AG09309 (cell line): ENCODE measurements around the gene GATAD2A.

Experiments used
- DNase-seq: peaks from one replicate; pipeline ENCODE4 v3.0.0-alpha.2; 2010; ENCODE audit warnings: low read depth
- H3K4me3 ChIP-seq: 2 replicates; pipeline ENCODE4 v1.5.1; 2011; ENCODE audit warnings: mild to moderate bottlenecking, low read depth, low read length, moderate library complexity; ENCODE audit not compliant: control insufficient read depth
- CTCF ChIP-seq: IDR thresholded peaks from 2 replicates; pipeline ENCODE4 v1.5.1; 2011; ENCODE audit warnings: mild to moderate bottlenecking, low read depth, low read length, inconsistent platforms; ENCODE audit not compliant: insufficient read depth, control insufficient read depth; ENCODE audit errors: missing control alignments

GATAD2A gene

GRCh38 chr19:19418555-19419260 is 13.2 kb downstream of the GATAD2A start:
- no peak for TF ChIP-seq CTCF
- H3K4me3 ChIP-seq = no peak overlapping the region
- DNase-seq = no peak

- no peak for TF ChIP-seq CTCF
- H3K4me3 ChIP-seq = no peak overlapping the region
- no peak for DNase-seq
Measured at GRCh38 chr19:19420570-19421298, 15.3 kb downstream of the GATAD2A start.

- DNase-seq = no peak
- no peak overlapping the region for H3K4me3 ChIP-seq
- TF ChIP-seq CTCF = no peak
Measured at GRCh38 chr19:19421299-19421696, 15.8 kb downstream of the GATAD2A start.

GRCh38 chr19:19422156-19422555 is 16.7 kb downstream of the GATAD2A start:
- no peak for TF ChIP-seq CTCF

GRCh38 chr19:19423322-19423721 is 17.8 kb downstream of the GATAD2A start:
- no peak overlapping the region for H3K4me3 ChIP-seq
- no peak for TF ChIP-seq CTCF
- no peak for DNase-seq

More at GRCh38 chr19:19422156-19422555, 16.7 kb downstream of the GATAD2A start:
- DNase-seq = no peak
- no peak overlapping the region for H3K4me3 ChIP-seq

- DNase-seq = no peak
- TF ChIP-seq CTCF = no peak
Measured at GRCh38 chr19:19425170-19425875, 19.8 kb downstream of the GATAD2A start.

More at GRCh38 chr19:19425170-19425875, 19.8 kb downstream of the GATAD2A start:
- H3K4me3 ChIP-seq = no peak overlapping the region
